GM23338 (cell line): ENCODE data around the gene CARD9. TPM values are rescaled to one million over a fixed set of nuclear protein-coding genes. Genes with fewer than 3 reads are reported as not detected.

Experiments used
- ATAC-seq: fragments of 200-7000 bp; cut with Tn5 transposase; 3 replicates; pipeline ENCODE4 v1.9.1; 2020
- DNase-seq: peaks from one replicate; pipeline ENCODE4 v3.0.0-alpha.2; 2015; ENCODE audit warnings: low spot score
- H2AFZ ChIP-seq: fragments of 200-600 bp; sonication (generic); 2 replicates; pipeline ENCODE4 v1.8.0; 2016; ENCODE audit warnings: antibody characterized with exemption, mild to moderate bottlenecking, moderate library complexity
- H3F3A ChIP-seq: fragments of 200-600 bp; sonication (generic); replicated peaks from 2 replicates; pipeline ENCODE4 v1.8.0; 2017; ENCODE audit warnings: antibody characterized with exemption, mixed run types, low read depth
- H3K27ac ChIP-seq: fragments of 200-600 bp; sonication (generic); 2 replicates; pipeline ENCODE4 v1.6.1; 2016; ENCODE audit warnings: low read depth
- H3K27me3 ChIP-seq: fragments of 200-600 bp; sonication (generic); 2 replicates; pipeline ENCODE4 v1.8.0; 2016; ENCODE audit warnings: mild to moderate bottlenecking, mixed run types, moderate library complexity; ENCODE audit not compliant: insufficient read depth
- H3K36me3 ChIP-seq: fragments of 200-600 bp; sonication (generic); 2 replicates; pipeline ENCODE4 v1.8.0; 2016; ENCODE audit warnings: mild to moderate bottlenecking; ENCODE audit not compliant: insufficient read depth
- H3K4me1 ChIP-seq: fragments of 200-600 bp; sonication (generic); 2 replicates; pipeline ENCODE4 v1.8.0; 2016; ENCODE audit warnings: mild to moderate bottlenecking, moderate library complexity; ENCODE audit not compliant: insufficient read depth
- H3K4me2 ChIP-seq: fragments of 200-600 bp; sonication (generic); 2 replicates; pipeline ENCODE4 v1.7.1; 2017; ENCODE audit warnings: mixed run types
- H3K4me3 ChIP-seq: fragments of 200-600 bp; sonication (generic); 2 replicates; pipeline ENCODE4 v1.6.1; 2016; ENCODE audit warnings: mixed run types
- H3K79me2 ChIP-seq: fragments of 200-600 bp; sonication (generic); replicated peaks from 2 replicates; pipeline ENCODE4 v1.8.0; 2017; ENCODE audit warnings: mild to moderate bottlenecking; ENCODE audit not compliant: insufficient read depth
- H3K9me2 ChIP-seq: fragments of 200-600 bp; sonication (generic); 2 replicates; pipeline ENCODE4 v1.8.0; 2017; ENCODE audit not compliant: insufficient read depth
- H4K20me1 ChIP-seq: fragments of 200-600 bp; sonication (generic); replicated peaks from 2 replicates; pipeline ENCODE4 v1.8.0; 2017; ENCODE audit warnings: mild to moderate bottlenecking; ENCODE audit not compliant: insufficient read depth
- H3K27ac Mint-ChIP-seq: 2 replicates; pipeline ENCODE4 v1.8.0; 2020; ENCODE audit warnings: inconsistent platforms, mild to moderate bottlenecking, moderate library complexity, mixed read lengths
- H3K27me3 Mint-ChIP-seq: 3 replicates; pipeline ENCODE4 v1.8.0; 2022; ENCODE audit warnings: low read depth, mild to moderate bottlenecking, moderate library complexity, mixed read lengths, inconsistent platforms; ENCODE audit not compliant: insufficient read depth, poor library complexity
- H3K36me3 Mint-ChIP-seq: 3 replicates; pipeline ENCODE4 v1.8.0; 2021; ENCODE audit warnings: low read depth, mild to moderate bottlenecking, inconsistent platforms, moderate library complexity, mixed read lengths
- H3K4me1 Mint-ChIP-seq: 3 replicates; pipeline ENCODE4 v1.8.0; 2020; ENCODE audit warnings: mild to moderate bottlenecking, inconsistent platforms, mixed read lengths
- H3K4me3 Mint-ChIP-seq: 3 replicates; pipeline ENCODE4 v1.8.0; 2021; ENCODE audit warnings: moderate library complexity, mild to moderate bottlenecking, inconsistent platforms, mixed read lengths
- H3K9me3 Mint-ChIP-seq: 3 replicates; pipeline ENCODE4 v1.8.0; 2020; ENCODE audit warnings: moderate library complexity, mild to moderate bottlenecking, inconsistent platforms, mixed read lengths
- CREB1 ChIP-seq: fragments of 250-450 bp; sonication (Bioruptor Pico); IDR thresholded peaks from 2 replicates; pipeline ENCODE4 v1.5.0; 2020; ENCODE audit warnings: low read depth, mild to moderate bottlenecking, moderate library complexity
- EZH2phosphoT487 ChIP-seq: fragments of 200-600 bp; sonication (generic); IDR thresholded peaks from one replicate; pipeline ENCODE4 v1.8.1; 2018; ENCODE audit warnings: antibody characterized with exemption; ENCODE audit not compliant: unreplicated experiment
- POLR2AphosphoS5 ChIP-seq: IDR thresholded peaks from 2 replicates; pipeline ENCODE4 v1.6.1; 2016; ENCODE audit warnings: antibody characterized with exemption, low read depth
- ZNF114 ChIP-seq: fragments of 250-450 bp; sonication (Bioruptor Pico); IDR thresholded peaks from 2 replicates; pipeline ENCODE4 v1.5.0; 2020; ENCODE audit warnings: mild to moderate bottlenecking, moderate library complexity
- ZNF331 ChIP-seq: fragments of 250-450 bp; sonication (Bioruptor Pico); IDR thresholded peaks from 2 replicates; pipeline ENCODE4 v1.5.0; 2020; ENCODE audit warnings: low read depth, mild to moderate bottlenecking, moderate library complexity
- polyA plus RNA-seq: library from polyadenylated mRNA; unstranded; fragments of >200 nt; fragmentation: Nextera tagmentation; extraction: Ambion mirVana; gene quantifications from 2 replicates; pipeline ENCODE4 v1.2.1, GENCODE V29; 2016
- total RNA-seq: library from RNA; depleted of rRNA; stranded (reverse); fragments of >200 nt; shearing (Covaris generic); gene quantifications from 2 replicates; pipeline ENCODE4 v1.2.3, GENCODE V29; 2014
- TF ChIP-seq, protein P1 (sequence below): fragments of 250-450 bp; sonication (Bioruptor Pico); IDR thresholded peaks from 2 replicates; pipeline ENCODE4 v1.5.0; 2020; ENCODE audit warnings: mild to moderate bottlenecking, moderate library complexity
- TF ChIP-seq, protein P2 (sequence below), 2 experiments: fragments of 200-600 bp in 1 of 2; sonication (generic) in 1 of 2; conservative IDR thresholded peaks; 2 replicates each; pipeline versions ENCODE4 v1.5.1 to v1.6.1; 2016 to 2017; ENCODE audit warnings: antibody characterized with exemption in 2 of 2, low read depth in 2 of 2, mild to moderate bottlenecking in 2 of 2, moderate library complexity in 1 of 2

The CARD9 gene
- total and polyA plus RNA-seq, 2 experiments from 2014 or later: 0.49 to 0.63 TPM

DNA sequence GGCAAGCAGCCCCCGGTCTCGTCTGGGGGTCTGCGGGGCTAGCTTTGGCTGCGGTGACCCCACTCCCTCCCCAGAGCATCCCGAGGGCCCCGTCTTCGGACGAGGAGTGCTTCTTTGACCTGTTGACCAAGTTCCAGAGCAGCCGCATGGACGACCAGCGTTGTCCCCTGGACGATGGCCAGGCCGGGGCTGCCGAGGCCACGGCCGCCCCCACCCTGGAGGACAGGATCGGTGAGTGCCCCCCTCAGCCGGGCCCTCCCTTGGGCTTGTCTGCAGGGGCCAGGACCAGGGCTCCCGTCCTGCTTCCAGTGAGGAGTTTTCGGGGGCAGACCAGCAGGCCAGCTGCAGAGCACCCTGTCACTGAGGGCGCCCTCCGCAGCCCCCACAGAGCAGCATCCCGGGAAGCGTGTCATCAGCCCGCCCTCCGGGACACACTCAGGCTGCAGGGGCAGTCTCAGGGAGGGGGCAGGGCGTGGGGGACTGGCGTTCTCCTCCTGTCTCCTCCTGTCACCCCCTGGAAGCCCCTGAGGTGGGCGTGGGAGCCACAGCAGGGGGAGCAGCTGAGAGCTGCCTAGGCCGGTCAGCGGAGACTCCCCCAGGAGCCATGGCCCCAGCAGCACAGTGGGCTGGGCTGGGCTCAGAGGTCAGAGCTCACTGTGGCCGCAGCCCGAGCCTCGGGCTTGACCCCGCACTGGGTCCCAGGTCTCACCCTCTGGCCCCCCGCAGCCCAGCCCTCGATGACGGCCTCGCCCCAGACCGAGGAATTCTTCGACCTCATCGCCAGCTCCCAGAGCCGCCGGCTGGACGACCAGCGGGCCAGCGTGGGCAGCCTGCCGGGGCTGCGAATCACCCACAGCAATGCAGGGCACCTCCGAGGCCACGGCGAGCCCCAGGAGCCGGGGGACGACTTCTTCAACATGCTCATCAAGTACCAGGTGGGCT is 17.6 kb downstream of the CARD9 start (continued):
- no peak for TF ChIP-seq ZNF331 (CRISPR knock-in tag)
- TF ChIP-seq, protein P1, sequence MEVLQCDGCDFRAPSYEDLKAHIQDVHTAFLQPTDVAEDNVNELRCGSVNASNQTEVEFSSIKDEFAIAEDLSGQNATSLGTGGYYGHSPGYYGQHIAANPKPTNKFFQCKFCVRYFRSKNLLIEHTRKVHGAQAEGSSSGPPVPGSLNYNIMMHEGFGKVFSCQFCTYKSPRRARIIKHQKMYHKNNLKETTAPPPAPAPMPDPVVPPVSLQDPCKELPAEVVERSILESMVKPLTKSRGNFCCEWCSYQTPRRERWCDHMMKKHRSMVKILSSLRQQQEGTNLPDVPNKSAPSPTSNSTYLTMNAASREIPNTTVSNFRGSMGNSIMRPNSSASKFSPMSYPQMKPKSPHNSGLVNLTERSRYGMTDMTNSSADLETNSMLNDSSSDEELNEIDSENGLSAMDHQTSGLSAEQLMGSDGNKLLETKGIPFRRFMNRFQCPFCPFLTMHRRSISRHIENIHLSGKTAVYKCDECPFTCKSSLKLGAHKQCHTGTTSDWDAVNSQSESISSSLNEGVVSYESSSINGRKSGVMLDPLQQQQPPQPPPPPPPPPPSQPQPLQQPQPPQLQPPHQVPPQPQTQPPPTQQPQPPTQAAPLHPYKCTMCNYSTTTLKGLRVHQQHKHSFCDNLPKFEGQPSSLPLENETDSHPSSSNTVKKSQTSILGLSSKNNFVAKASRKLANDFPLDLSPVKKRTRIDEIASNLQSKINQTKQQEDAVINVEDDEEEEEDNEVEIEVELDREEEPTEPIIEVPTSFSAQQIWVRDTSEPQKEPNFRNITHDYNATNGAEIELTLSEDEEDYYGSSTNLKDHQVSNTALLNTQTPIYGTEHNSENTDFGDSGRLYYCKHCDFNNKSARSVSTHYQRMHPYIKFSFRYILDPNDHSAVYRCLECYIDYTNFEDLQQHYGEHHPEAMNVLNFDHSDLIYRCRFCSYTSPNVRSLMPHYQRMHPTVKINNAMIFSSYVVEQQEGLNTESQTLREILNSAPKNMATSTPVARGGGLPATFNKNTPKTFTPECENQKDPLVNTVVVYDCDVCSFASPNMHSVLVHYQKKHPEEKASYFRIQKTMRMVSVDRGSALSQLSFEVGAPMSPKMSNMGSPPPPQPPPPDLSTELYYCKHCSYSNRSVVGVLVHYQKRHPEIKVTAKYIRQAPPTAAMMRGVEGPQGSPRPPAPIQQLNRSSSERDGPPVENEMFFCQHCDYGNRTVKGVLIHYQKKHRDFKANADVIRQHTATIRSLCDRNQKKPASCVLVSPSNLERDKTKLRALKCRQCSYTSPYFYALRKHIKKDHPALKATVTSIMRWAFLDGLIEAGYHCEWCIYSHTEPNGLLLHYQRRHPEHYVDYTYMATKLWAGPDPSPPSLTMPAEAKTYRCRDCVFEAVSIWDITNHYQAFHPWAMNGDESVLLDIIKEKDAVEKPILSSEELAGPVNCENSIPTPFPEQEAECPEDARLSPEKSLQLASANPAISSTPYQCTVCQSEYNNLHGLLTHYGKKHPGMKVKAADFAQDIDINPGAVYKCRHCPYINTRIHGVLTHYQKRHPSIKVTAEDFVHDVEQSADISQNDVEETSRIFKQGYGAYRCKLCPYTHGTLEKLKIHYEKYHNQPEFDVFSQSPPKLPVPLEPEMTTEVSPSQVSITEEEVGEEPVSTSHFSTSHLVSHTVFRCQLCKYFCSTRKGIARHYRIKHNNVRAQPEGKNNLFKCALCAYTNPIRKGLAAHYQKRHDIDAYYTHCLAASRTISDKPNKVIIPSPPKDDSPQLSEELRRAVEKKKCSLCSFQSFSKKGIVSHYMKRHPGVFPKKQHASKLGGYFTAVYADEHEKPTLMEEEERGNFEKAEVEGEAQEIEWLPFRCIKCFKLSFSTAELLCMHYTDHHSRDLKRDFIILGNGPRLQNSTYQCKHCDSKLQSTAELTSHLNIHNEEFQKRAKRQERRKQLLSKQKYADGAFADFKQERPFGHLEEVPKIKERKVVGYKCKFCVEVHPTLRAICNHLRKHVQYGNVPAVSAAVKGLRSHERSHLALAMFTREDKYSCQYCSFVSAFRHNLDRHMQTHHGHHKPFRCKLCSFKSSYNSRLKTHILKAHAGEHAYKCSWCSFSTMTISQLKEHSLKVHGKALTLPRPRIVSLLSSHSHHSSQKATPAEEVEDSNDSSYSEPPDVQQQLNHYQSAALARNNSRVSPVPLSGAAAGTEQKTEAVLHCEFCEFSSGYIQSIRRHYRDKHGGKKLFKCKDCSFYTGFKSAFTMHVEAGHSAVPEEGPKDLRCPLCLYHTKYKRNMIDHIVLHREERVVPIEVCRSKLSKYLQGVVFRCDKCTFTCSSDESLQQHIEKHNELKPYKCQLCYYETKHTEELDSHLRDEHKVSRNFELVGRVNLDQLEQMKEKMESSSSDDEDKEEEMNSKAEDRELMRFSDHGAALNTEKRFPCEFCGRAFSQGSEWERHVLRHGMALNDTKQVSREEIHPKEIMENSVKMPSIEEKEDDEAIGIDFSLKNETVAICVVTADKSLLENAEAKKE (CRISPR knock-in tag): no peak
- TF ChIP-seq EZH2phosphoT487: no peak
- TF ChIP-seq CREB1 (CRISPR knock-in tag): no peak

DNA sequence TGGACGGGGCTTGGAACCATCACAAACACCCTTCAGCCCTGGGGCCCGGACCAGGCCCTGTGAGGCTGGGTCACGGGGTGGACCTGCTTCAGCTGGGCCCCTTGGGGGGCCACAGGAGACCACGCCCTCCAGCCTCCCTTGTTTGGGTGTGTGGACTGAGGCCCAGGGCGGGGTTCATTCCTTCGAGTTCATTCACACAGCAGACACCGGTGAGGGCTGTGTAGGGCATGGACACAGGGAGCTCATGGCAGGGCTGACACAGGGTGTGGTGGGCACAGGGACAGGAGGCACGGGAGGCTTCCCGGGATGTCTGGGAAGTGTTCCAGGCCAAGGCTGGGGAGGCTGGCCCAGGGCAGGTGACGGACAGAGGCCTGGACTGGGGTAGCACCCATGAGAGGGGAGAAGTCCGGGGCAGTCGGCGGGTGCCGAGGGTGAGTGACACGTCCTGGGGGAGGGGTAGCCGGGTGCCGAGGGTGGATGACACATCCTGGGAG is 18.8 kb downstream of the CARD9 start:
- ATAC-seq: no peak
- Mint-ChIP-seq H3K4me3 (no peak overlapping the region), H3K27me3 (peaks cover 7% of the 10 kb centered on the region), H3K36me3 (no peaks in the 10 kb centered on the region), H3K27ac (no peak overlapping the region), H3K4me1 (no peaks in the 10 kb centered on the region), H3K9me3 (no peaks in the 10 kb centered on the region)
- Histone ChIP-seq H3K4me2 (no peak overlapping the region), H3K36me3 (no peaks in the 10 kb centered on the region), H3K4me3 (no peak overlapping the region), H3K9me2 (no peaks in the 10 kb centered on the region), H2AFZ (no peak overlapping the region), H3K4me1 (no peaks in the 10 kb centered on the region), H4K20me1 (no peaks in the 10 kb centered on the region), H3K79me2 (no peaks in the 10 kb centered on the region), H3K27me3 (no peaks in the 10 kb centered on the region), H3F3A (no peaks in the 10 kb centered on the region), H3K27ac (no peak overlapping the region)
- no peak for DNase-seq
- TF ChIP-seq, protein P2, sequence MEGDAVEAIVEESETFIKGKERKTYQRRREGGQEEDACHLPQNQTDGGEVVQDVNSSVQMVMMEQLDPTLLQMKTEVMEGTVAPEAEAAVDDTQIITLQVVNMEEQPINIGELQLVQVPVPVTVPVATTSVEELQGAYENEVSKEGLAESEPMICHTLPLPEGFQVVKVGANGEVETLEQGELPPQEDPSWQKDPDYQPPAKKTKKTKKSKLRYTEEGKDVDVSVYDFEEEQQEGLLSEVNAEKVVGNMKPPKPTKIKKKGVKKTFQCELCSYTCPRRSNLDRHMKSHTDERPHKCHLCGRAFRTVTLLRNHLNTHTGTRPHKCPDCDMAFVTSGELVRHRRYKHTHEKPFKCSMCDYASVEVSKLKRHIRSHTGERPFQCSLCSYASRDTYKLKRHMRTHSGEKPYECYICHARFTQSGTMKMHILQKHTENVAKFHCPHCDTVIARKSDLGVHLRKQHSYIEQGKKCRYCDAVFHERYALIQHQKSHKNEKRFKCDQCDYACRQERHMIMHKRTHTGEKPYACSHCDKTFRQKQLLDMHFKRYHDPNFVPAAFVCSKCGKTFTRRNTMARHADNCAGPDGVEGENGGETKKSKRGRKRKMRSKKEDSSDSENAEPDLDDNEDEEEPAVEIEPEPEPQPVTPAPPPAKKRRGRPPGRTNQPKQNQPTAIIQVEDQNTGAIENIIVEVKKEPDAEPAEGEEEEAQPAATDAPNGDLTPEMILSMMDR (conservative IDR thresholded peaks at IDR 0.05; ENCODE audit: low read depth in 2 of 2): no peak
- TF ChIP-seq ZNF114 (CRISPR knock-in tag) (no peak), POLR2AphosphoS5 (no peak)
